SK-N-SH treated with all-trans-retinoic acid at 6 μM for 48 hours (cell line): ENCODE measurements around the gene SARDH.

ENCODE experiments used
- ATAC-seq: fragments of 200-7000 bp; cut with Tn5 transposase; 3 replicates; pipeline ENCODE4 v1.9.1; 2020; ENCODE audit warnings: mild to moderate bottlenecking, moderate library complexity
- ARNTL ChIP-seq: fragments of 450-650 bp; formaldehyde crosslinking; IDR thresholded peaks from 2 replicates; pipeline ENCODE4 v1.5.0; 2020; ENCODE audit warnings: low read depth, mild to moderate bottlenecking, moderate library complexity, borderline replicate concordance
- BACH2 ChIP-seq: fragments of 250-450 bp; sonication (Bioruptor Pico); IDR thresholded peaks from 2 replicates; pipeline ENCODE4 v1.9.0; 2021; ENCODE audit warnings: mild to moderate bottlenecking, borderline replicate concordance
- CSDC2 ChIP-seq: fragments of 250-450 bp; sonication (Bioruptor Pico); IDR thresholded peaks from 2 replicates; pipeline ENCODE4 v1.5.0; 2020; ENCODE audit warnings: mild to moderate bottlenecking, moderate library complexity
- CSRNP3 ChIP-seq: fragments of 250-450 bp; sonication (Bioruptor Pico); IDR thresholded peaks from 2 replicates; pipeline ENCODE4 v1.5.1; 2021; ENCODE audit warnings: mild to moderate bottlenecking, moderate library complexity
- ESRRG ChIP-seq: fragments of 250-450 bp; sonication (Bioruptor Pico); IDR thresholded peaks from 2 replicates; pipeline ENCODE4 v1.6.1; 2021; ENCODE audit warnings: mild to moderate bottlenecking
- GLIS3 ChIP-seq: fragments of 250-450 bp; sonication (Bioruptor Pico); IDR thresholded peaks from 2 replicates; pipeline ENCODE4 v1.5.0; 2020; ENCODE audit warnings: mild to moderate bottlenecking, moderate library complexity
- ISL1 ChIP-seq: fragments of 250-450 bp; sonication (Bioruptor Pico); IDR thresholded peaks from 2 replicates; pipeline ENCODE4 v2.1.2; 2022; ENCODE audit warnings: mild to moderate bottlenecking, moderate library complexity
- OSR1 ChIP-seq: fragments of 250-450 bp; sonication (Bioruptor Pico); IDR thresholded peaks from 2 replicates; pipeline ENCODE4 v1.8.0; 2022; ENCODE audit warnings: moderate library complexity, mild to moderate bottlenecking, inconsistent platforms
- POU6F1 ChIP-seq: fragments of 250-450 bp; sonication (Bioruptor Pico); IDR thresholded peaks from 2 replicates; pipeline ENCODE4 v1.8.0; 2021; ENCODE audit warnings: low read depth, mild to moderate bottlenecking, moderate library complexity, borderline replicate concordance
- RARB ChIP-seq: fragments of 250-450 bp; sonication (Bioruptor Pico); IDR thresholded peaks from 2 replicates; pipeline ENCODE4 v1.8.0; 2021; ENCODE audit warnings: mild to moderate bottlenecking, moderate library complexity
- SNAI2 ChIP-seq: fragments of 250-450 bp; sonication (Bioruptor Pico); IDR thresholded peaks from 2 replicates; pipeline ENCODE4 v1.5.0; 2020; ENCODE audit warnings: mild to moderate bottlenecking, moderate library complexity
- TCF4 ChIP-seq: fragments of 250-450 bp; sonication (Bioruptor Pico); IDR thresholded peaks from 2 replicates; pipeline ENCODE4 v1.8.0; 2021; ENCODE audit warnings: mild to moderate bottlenecking, moderate library complexity, borderline replicate concordance
- TOX ChIP-seq: fragments of 250-450 bp; sonication (Bioruptor Pico); IDR thresholded peaks from 2 replicates; pipeline ENCODE4 v1.8.0; 2021; ENCODE audit warnings: mild to moderate bottlenecking, moderate library complexity, borderline replicate concordance
- TSHZ2 ChIP-seq: fragments of 250-450 bp; sonication (Bioruptor Pico); IDR thresholded peaks from 2 replicates; pipeline ENCODE4 v1.5.0; 2020; ENCODE audit warnings: mild to moderate bottlenecking, moderate library complexity
- ZC3H10 ChIP-seq: fragments of 250-450 bp; sonication (Bioruptor Pico); IDR thresholded peaks from 2 replicates; pipeline ENCODE4 v1.5.1; 2021; ENCODE audit warnings: mild to moderate bottlenecking, moderate library complexity
- ZFP3 ChIP-seq: fragments of 250-450 bp; sonication (Bioruptor Pico); IDR thresholded peaks from 2 replicates; pipeline ENCODE4 v1.5.0; 2020; ENCODE audit warnings: mild to moderate bottlenecking, moderate library complexity
- ZFP30 ChIP-seq: fragments of 450-650 bp; formaldehyde crosslinking; IDR thresholded peaks from 2 replicates; pipeline ENCODE4 v1.5.0; 2022; ENCODE audit warnings: mild to moderate bottlenecking, moderate library complexity
- ZNF565 ChIP-seq: fragments of 450-650 bp; formaldehyde crosslinking; conservative IDR thresholded peaks from 2 replicates; pipeline ENCODE4 v1.5.0; 2020; ENCODE audit warnings: low read depth, mild to moderate bottlenecking, moderate library complexity
- ZNF70 ChIP-seq: fragments of 450-650 bp; formaldehyde crosslinking; IDR thresholded peaks from 2 replicates; pipeline ENCODE4 v1.5.0; 2020; ENCODE audit warnings: mild to moderate bottlenecking, moderate library complexity
- TF ChIP-seq, protein P1 (sequence below): fragments of 250-450 bp; sonication (Bioruptor Pico); IDR thresholded peaks from 2 replicates; pipeline ENCODE4 v1.8.0; 2020; ENCODE audit warnings: mild to moderate bottlenecking, moderate library complexity, borderline replicate concordance

Gene SARDH

GRCh38 chr9:133772581-133772980, 34.4 kb upstream of the SARDH start:
- no peak for ATAC-seq
- no peak for TF ChIP-seq ZFP3 (CRISPR knock-in tag)
- TF ChIP-seq POU6F1 (CRISPR knock-in tag) = no peak
- TF ChIP-seq CSRNP3 (CRISPR knock-in tag) = no peak
- no peak for TF ChIP-seq CSDC2
- TF ChIP-seq ISL1 (CRISPR knock-in tag) = no peak
- no peak for TF ChIP-seq TSHZ2 (CRISPR knock-in tag)
- TF ChIP-seq ZC3H10 (CRISPR knock-in tag) = no peak
- no peak for TF ChIP-seq ZNF565
- TF ChIP-seq ZNF70 = no peak
- TF ChIP-seq GLIS3 (CRISPR knock-in tag) = no peak
- TF ChIP-seq SNAI2 (CRISPR knock-in tag) = no peak
- no peak for TF ChIP-seq ESRRG (CRISPR knock-in tag)
- TF ChIP-seq OSR1 (CRISPR knock-in tag) = no peak

DNA sequence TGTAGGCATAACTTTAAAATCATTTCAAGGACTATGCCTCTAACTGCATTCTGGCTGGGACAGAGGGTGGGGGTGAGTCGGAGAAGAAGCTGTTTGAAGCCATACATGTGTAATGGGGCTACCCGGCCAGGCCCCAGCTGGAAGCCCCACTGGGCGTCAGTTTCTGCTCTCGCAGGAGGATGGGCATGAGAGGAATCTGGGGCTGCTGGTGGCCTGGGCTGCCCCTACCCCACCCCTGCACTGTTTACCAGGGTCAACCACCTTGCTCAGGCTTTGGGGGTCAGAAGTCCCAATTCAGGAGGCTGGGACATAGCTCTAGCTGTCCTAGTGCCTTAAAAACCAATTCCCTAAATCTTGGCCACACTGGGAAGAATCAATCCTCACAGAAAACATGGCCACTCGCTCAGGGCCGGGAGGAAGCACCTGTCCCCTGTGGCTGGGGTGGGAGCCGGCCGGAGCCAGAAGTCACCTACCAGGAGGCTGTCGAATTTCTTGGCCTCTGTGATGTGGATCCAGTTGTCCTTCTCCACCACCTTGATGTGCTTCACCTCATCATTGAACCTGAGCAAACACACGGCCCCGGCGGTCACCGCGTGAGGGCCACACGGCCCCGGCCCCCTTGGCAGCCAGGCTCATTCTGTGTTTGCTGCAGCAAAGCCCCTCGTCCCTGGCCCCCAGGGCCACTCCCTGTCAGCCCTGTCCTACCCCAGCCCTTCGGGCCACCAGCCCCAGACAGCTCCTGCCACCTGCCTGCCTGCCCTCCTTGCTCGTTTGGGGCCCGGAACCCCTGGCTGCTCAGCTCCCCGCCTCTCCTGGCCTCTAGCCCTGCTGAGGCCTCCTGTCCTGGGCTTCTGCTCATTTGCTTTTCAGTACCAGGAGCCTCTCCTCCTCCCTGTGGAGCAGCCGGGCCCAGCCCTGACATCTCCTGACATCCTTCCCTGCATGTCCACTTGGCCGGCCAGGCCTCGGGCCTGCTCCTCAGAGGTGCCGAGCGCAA, 33.6 kb upstream of the SARDH start:
- ATAC-seq = no peak
- TF ChIP-seq BACH2 (CRISPR knock-in tag) = no peak
- TF ChIP-seq ZNF70 = no peak
- no peak for TF ChIP-seq TOX
- TF ChIP-seq RARB (CRISPR knock-in tag) = no peak
- TF ChIP-seq ZFP3 (CRISPR knock-in tag) = no peak
- TF ChIP-seq TCF4 = no peak
- TF ChIP-seq SNAI2 (CRISPR knock-in tag) = no peak
- no peak for TF ChIP-seq ISL1 (CRISPR knock-in tag)
- TF ChIP-seq ZFP30 (CRISPR knock-in tag) = no peak
- TF ChIP-seq POU6F1 (CRISPR knock-in tag) = no peak
- no peak for TF ChIP-seq GLIS3 (CRISPR knock-in tag)
- no peak for TF ChIP-seq ZNF565
- TF ChIP-seq, all 23 proteins: peak for 0

- ATAC-seq = no peak
- TF ChIP-seq TCF4 (no peak), ZNF565 (no peak), ZFP30 (CRISPR knock-in tag) (no peak), ARNTL (CRISPR knock-in tag) (no peak), ZC3H10 (CRISPR knock-in tag) (no peak), ZNF70 (no peak), ISL1 (CRISPR knock-in tag) (no peak)
- TF ChIP-seq, protein P1, sequence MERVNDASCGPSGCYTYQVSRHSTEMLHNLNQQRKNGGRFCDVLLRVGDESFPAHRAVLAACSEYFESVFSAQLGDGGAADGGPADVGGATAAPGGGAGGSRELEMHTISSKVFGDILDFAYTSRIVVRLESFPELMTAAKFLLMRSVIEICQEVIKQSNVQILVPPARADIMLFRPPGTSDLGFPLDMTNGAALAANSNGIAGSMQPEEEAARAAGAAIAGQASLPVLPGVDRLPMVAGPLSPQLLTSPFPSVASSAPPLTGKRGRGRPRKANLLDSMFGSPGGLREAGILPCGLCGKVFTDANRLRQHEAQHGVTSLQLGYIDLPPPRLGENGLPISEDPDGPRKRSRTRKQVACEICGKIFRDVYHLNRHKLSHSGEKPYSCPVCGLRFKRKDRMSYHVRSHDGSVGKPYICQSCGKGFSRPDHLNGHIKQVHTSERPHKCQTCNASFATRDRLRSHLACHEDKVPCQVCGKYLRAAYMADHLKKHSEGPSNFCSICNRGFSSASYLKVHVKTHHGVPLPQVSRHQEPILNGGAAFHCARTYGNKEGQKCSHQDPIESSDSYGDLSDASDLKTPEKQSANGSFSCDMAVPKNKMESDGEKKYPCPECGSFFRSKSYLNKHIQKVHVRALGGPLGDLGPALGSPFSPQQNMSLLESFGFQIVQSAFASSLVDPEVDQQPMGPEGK (CRISPR knock-in tag) = no peak
Measured at GRCh38 chr9:133770076-133770777, 32.1 kb upstream of the SARDH start.
